ENCODE results near the gene STEEP1.

- TF ChIP-seq CTCF (IDR thresholded peaks at IDR 0.05): no peak
- no peak for TF ChIP-seq ZFX (IDR thresholded peaks at IDR 0.05; ENCODE audit: borderline replicate concordance)
Observed at GRCh38 chrX:119570351-119570835, 5.2 kb upstream of the STEEP1 start.

Data from 22Rv1 (cell line).